NCI-H526 (cell line): ENCODE data around the gene C12orf54.
A peak's percentile ranks its signal among the peaks of the same experiment; 100 is the strongest.
"Not testable (repeated sequence)": the region's sequence is repeated elsewhere in the genome, so short reads cannot be mapped to it uniquely, and the experiment has no call there.

Experiments used
- DNase-seq, 2 experiments: peaks; one replicate each; lab custom pipeline; 2025; lab: John Stamatoyannopoulos, UW

C12orf54 gene

GRCh38 chr12:48482198-48482597 is at the start of gene C12orf54:
C12orf54 (plus strand) TSS chr12:48482498; CDS start chr12:48483297, 799 bp downstream.
- no peak for DNase-seq

- not testable (repeated sequence) for DNase-seq
These were observed 48.3 kb upstream of the C12orf54 start for GRCh38 chr12:48434016-48434415.

GRCh38 chr12:48441069-48441468 is 41.2 kb upstream of the C12orf54 start:
- DNase-seq = no peak

- peak in 1 of 2 experiments; percentile 8 for DNase-seq
These were observed 40.0 kb upstream of the C12orf54 start for GRCh38 chr12:48442179-48442847.

- DNase-seq = no peak
These were observed 36.8 kb upstream of the C12orf54 start for GRCh38 chr12:48445538-48445937.

GRCh38 chr12:48446161-48446776 is 36.0 kb upstream of the C12orf54 start:
- DNase-seq = no peak

- no peak for DNase-seq
These were observed 34.5 kb upstream of the C12orf54 start for GRCh38 chr12:48447755-48448154.

- no peak for DNase-seq
These were observed 30.9 kb upstream of the C12orf54 start for GRCh38 chr12:48451372-48451771.

GRCh38 chr12:48452961-48453360 is 29.3 kb upstream of the C12orf54 start:
- not testable (repeated sequence) for DNase-seq

- DNase-seq = peak; percentile 28 to 40
These were observed 27.6 kb upstream of the C12orf54 start for GRCh38 chr12:48454667-48455066.

GRCh38 chr12:48455116-48455515 is 27.2 kb upstream of the C12orf54 start:
- DNase-seq = no peak

GRCh38 chr12:48459259-48459658 is 23.0 kb upstream of the C12orf54 start:
- DNase-seq = no peak

GRCh38 chr12:48469027-48469426 is 13.3 kb upstream of the C12orf54 start:
- DNase-seq = not testable (repeated sequence)

- no peak for DNase-seq
These were observed 10.0 kb upstream of the C12orf54 start, which contains the start of gene ANP32D for GRCh38 chr12:48472259-48472658. ANP32D (plus strand) TSS chr12:48472559; CDS start chr12:48472665, 106 bp downstream.

- DNase-seq = no peak
These were observed 9.2 kb upstream of the C12orf54 start for GRCh38 chr12:48473061-48473460.

- DNase-seq = peak in 1 of 2 experiments; percentile 23
These were observed 7.8 kb upstream of the C12orf54 start for GRCh38 chr12:48474497-48474896.

GRCh38 chr12:48482930-48483329 is 632 bp downstream of the C12orf54 start:
- DNase-seq = no peak

- no peak for DNase-seq
These were observed 4.0 kb downstream of the C12orf54 start for GRCh38 chr12:48486261-48486660.

- DNase-seq = no peak
These were observed 4.4 kb downstream of the C12orf54 start for GRCh38 chr12:48486679-48487078.

- no peak for DNase-seq
These were observed 6.7 kb downstream of the C12orf54 start for GRCh38 chr12:48489012-48489411.

GRCh38 chr12:48489456-48489855 is 7.2 kb downstream of the C12orf54 start:
- not testable (repeated sequence) for DNase-seq

GRCh38 chr12:48500281-48500680 is 18.0 kb downstream of the C12orf54 start:
- not testable (repeated sequence) for DNase-seq

- not testable (repeated sequence) for DNase-seq
These were observed 24.5 kb downstream of the C12orf54 start for GRCh38 chr12:48506836-48507235.
